SK-N-SH (cell line): Measurements from ENCODE around the gene PLD1.

Experiments
- CTCF ChIP-seq: fragments of 200-600 bp; sonication (generic); IDR thresholded peaks from 2 replicates; pipeline ENCODE4 v1.6.1; 2017; ENCODE audit warnings: antibody characterized with exemption, mild to moderate bottlenecking, moderate library complexity
- ELF1 ChIP-seq: IDR thresholded peaks from 2 replicates; pipeline ENCODE4 v1.4.0; 2012
- GATA2 ChIP-seq: sonication (generic); formaldehyde crosslinking; IDR thresholded peaks from 2 replicates; pipeline ENCODE4 v1.5.0; 2020; ENCODE audit warnings: mild to moderate bottlenecking, missing genetic modification reagents
- RCOR1 ChIP-seq: fragments of 150-350 bp; IDR thresholded peaks from 2 replicates; pipeline ENCODE4 v1.6.1; 2017; ENCODE audit warnings: antibody characterized with exemption, low read length
- USF2 ChIP-seq: fragments of 150-350 bp; IDR thresholded peaks from 2 replicates; pipeline ENCODE4 v1.6.1; 2017; ENCODE audit warnings: antibody characterized with exemption, low read length, low read depth, borderline replicate concordance

GRCh38 chr3:171694888-171695287, 115.4 kb downstream of the PLD1 start:
- TF ChIP-seq USF2 (no peak), CTCF (no peak), GATA2 (CRISPR knock-in tag) (no peak), RCOR1 (no peak), ELF1 (no peak)
